Transverse colon (tissue), 1 donor: ENCODE results near the gene MIF.

Source experiments
- EP300 ChIP-seq: sonication (generic); formaldehyde crosslinking; IDR thresholded peaks from one replicate; pipeline ENCODE4 v1.6.1; 2017; ENCODE audit warnings: antibody characterized with exemption, low read depth
- POLR2A ChIP-seq: fragments of 450-650 bp; IDR thresholded peaks from one replicate; pipeline ENCODE4 v1.6.1; 2016; ENCODE audit warnings: antibody characterized with exemption, mild to moderate bottlenecking, moderate library complexity

DNA sequence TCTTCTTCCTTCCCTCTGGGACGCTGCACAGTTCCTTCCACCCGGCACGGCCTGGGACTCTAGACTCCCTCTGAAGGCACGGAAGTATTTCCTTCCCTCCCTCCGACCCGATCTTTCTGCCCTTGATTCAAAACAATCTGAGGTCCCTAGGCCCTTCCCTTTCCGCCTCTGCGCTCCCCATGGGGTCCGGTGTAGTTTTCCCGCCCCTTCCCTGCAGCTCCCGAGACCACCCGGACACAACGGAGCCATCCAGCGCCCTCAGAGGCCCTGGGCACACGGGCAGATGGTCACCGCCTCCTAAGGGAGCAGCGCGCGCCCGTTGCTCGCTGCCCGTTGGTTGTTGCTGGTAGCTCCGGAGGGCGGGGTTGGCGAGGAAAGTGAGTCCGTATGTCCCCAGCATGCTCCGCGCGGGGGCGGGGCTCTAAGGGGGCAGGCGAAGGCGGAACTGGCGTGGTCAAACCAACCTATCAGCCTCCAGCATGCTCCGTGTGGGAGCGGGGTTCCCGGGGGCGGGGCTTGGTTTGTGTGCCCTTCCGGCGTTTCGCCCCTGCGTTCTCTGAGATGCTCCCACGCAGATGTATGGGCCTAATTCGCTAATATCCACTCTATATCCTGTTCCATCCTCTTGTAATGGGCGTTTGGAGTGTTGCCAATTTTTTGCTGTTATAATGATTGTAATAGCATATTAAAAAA lies 19.6 kb downstream of the MIF start:
- TF ChIP-seq EP300 (no peak), POLR2A (peak; percentile 93)
